HFFc6 (cell line): ENCODE data around the gene CD47. TPM values are rescaled to one million over a fixed set of nuclear protein-coding genes. Genes with fewer than 3 reads are reported as not detected.

ENCODE experiments used
- DNase-seq: peaks from one replicate; pipeline ENCODE4 v3.0.0-alpha.2; 2018
- H3K27ac Mint-ChIP-seq: 2 replicates; pipeline ENCODE4 v1.8.0; 2020; ENCODE audit warnings: mild to moderate bottlenecking, mixed read lengths
- H3K27me3 Mint-ChIP-seq: 2 replicates; pipeline ENCODE4 v1.8.0; 2021; ENCODE audit warnings: mild to moderate bottlenecking, moderate library complexity, mixed read lengths; ENCODE audit not compliant: insufficient read depth
- H3K36me3 Mint-ChIP-seq: 2 replicates; pipeline ENCODE4 v1.8.0; 2021; ENCODE audit warnings: low read depth, mixed read lengths
- H3K4me1 Mint-ChIP-seq: 2 replicates; pipeline ENCODE4 v1.8.0; 2020; ENCODE audit warnings: low read depth, mixed read lengths
- H3K4me3 Mint-ChIP-seq: 2 replicates; pipeline ENCODE4 v1.8.0; 2020; ENCODE audit warnings: mild to moderate bottlenecking, moderate library complexity, mixed read lengths
- H3K9me3 Mint-ChIP-seq: 2 replicates; pipeline ENCODE4 v1.8.0; 2020; ENCODE audit warnings: mild to moderate bottlenecking, mixed read lengths
- total RNA-seq, 6 experiments: library from RNA; stranded (reverse); fragmentation: NEBNext Ultra II Directional; extraction: Animal tissue kit (Norgen Biotek cat#: 25700); gene quantifications; 2 replicates in 1 of 6; 3 replicates in 5 of 6; pipeline ENCODE4 v1.2.3, GENCODE V29; 2021
- TF ChIP-seq, protein P1 (sequence below): fragments of 200-600 bp; sonication (generic); IDR thresholded peaks from 2 replicates; pipeline ENCODE4 v1.5.0; 2021; ENCODE audit warnings: antibody characterized with exemption, mild to moderate bottlenecking

The CD47 gene
- total RNA-seq, 6 experiments from 2014 or later, result 68.3 to 89.5 (median 77.1) TPM

DNA sequence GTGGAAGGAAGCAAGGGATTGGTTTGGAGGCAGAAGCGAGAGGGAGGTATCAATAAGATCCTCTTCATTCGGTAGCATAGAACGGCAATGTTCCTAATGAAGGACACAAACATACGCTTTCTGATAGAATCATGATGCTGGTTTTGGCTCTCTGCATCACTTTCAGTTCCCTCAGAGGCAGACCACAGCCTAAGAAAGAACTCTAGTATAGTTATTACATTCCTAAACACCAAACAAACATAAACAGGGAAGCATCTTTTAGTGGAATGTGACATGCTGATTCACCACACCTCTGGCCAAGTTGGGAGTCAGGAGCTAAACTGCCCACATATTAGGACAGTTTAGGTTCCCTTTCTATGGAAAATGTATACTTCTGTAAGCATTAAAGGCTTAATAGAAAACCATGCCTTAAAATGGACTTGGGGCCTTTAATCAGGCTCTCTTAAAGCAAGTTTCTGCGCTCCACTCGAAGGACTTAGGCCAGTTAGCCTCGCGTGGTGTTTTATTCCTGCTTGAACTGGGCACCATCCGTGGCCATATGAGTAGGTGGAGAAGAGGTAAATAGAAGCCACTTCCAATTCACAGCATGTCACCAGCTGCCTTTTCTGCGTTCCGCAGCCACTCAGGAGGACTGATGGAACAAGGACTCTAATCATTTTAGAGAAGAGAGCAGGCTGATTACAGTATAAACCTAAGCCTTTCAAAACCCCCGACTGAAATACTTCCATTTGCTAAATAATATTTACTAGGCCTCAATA, 53.7 kb downstream of the CD47 start:
- no peak overlapping the region; the same call in 1 of the 2 replicates for H3K27ac Mint-ChIP-seq
- TF ChIP-seq, protein P1, sequence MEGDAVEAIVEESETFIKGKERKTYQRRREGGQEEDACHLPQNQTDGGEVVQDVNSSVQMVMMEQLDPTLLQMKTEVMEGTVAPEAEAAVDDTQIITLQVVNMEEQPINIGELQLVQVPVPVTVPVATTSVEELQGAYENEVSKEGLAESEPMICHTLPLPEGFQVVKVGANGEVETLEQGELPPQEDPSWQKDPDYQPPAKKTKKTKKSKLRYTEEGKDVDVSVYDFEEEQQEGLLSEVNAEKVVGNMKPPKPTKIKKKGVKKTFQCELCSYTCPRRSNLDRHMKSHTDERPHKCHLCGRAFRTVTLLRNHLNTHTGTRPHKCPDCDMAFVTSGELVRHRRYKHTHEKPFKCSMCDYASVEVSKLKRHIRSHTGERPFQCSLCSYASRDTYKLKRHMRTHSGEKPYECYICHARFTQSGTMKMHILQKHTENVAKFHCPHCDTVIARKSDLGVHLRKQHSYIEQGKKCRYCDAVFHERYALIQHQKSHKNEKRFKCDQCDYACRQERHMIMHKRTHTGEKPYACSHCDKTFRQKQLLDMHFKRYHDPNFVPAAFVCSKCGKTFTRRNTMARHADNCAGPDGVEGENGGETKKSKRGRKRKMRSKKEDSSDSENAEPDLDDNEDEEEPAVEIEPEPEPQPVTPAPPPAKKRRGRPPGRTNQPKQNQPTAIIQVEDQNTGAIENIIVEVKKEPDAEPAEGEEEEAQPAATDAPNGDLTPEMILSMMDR, result no peak
- no peaks in the 10 kb centered on the region for H3K9me3 Mint-ChIP-seq
- DNase-seq, result peak; percentile 58
- H3K4me3 Mint-ChIP-seq, result no peak overlapping the region
- H3K36me3 Mint-ChIP-seq, result peaks cover 4% of the 10 kb centered on the region; the same call in 1 of the 2 replicates
- peaks cover 27% of the 10 kb centered on the region for H3K4me1 Mint-ChIP-seq
- H3K27me3 Mint-ChIP-seq, result peaks cover 2% of the 10 kb centered on the region; the same call in 1 of the 2 replicates

GRCh38 chr3:108036401-108036800, 54.4 kb downstream of the CD47 start:
- TF ChIP-seq, protein P1, result no peak
- DNase-seq, result no peak

GRCh38 chr3:108035751-108036150, 55.1 kb downstream of the CD47 start:
- TF ChIP-seq, protein P1, result no peak
- DNase-seq, result no peak
- H3K27me3 Mint-ChIP-seq, result peaks cover 2% of the 10 kb centered on the region; the same call in 1 of the 2 replicates
- H3K36me3 Mint-ChIP-seq, result no peaks in the 10 kb centered on the region
- peaks cover 27% of the 10 kb centered on the region for H3K4me1 Mint-ChIP-seq
- H3K4me3 Mint-ChIP-seq, result no peak overlapping the region
- H3K27ac Mint-ChIP-seq, result no peak overlapping the region
- H3K9me3 Mint-ChIP-seq, result no peaks in the 10 kb centered on the region

More at GRCh38 chr3:108036401-108036800, 54.4 kb downstream of the CD47 start:
- peaks cover 27% of the 10 kb centered on the region for H3K4me1 Mint-ChIP-seq
- no peak overlapping the region for H3K27ac Mint-ChIP-seq
- H3K4me3 Mint-ChIP-seq, result no peak overlapping the region
- no peaks in the 10 kb centered on the region for H3K9me3 Mint-ChIP-seq
- H3K36me3 Mint-ChIP-seq, result no peaks in the 10 kb centered on the region
- H3K27me3 Mint-ChIP-seq, result peaks cover 2% of the 10 kb centered on the region; the same call in 1 of the 2 replicates

DNA sequence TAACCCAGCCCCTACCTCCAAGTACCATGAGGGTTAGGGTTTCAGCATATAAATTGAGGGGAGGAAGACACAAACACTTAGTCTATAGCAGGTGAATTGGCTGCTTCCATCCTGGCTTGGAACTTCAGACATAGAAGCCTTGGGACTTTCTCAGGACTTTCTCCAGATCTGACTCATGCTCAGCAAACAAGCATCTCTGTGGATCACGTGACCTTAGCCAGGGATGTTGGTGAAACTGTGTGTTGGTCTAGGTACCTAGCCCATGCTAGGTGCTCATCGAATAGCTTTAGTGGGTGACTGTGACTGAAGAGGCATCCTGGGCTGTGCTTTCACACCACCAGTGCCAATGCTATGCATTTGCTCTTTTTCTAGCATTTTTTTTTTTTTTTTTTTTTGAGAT, 58.9 kb downstream of the CD47 start:
- peak; percentile 6 for DNase-seq
- no peak overlapping the region for H3K4me3 Mint-ChIP-seq
- no peaks in the 10 kb centered on the region for H3K9me3 Mint-ChIP-seq
- H3K27me3 Mint-ChIP-seq, result peaks cover 2% of the 10 kb centered on the region; the same call in 1 of the 2 replicates
- H3K27ac Mint-ChIP-seq, result no peak overlapping the region
- peaks cover 17% of the 10 kb centered on the region for H3K4me1 Mint-ChIP-seq
- TF ChIP-seq, protein P1, result no peak
- H3K36me3 Mint-ChIP-seq, result no peaks in the 10 kb centered on the region

DNA sequence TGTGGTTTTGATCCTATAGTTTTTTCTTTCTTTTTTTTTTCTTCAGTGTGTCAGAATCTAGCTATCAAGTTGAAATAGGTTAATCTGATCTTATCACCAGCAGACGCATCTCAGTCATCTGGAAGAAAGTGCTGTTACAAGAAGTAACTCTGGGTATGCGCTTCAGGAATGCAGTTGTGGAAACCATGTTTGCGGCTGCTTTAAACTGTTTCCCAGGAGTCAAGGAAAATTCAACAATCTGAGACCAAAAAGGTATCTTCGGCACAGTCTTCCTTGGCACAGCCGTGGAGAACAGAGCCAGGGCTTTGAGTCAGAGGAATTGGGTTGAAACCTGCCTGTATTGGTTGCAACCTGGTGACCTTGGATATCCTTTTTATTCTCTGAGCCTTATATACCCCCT, 59.9 kb downstream of the CD47 start:
- H3K4me3 Mint-ChIP-seq, result no peak overlapping the region
- no peak for DNase-seq
- peaks cover 8% of the 10 kb centered on the region for H3K4me1 Mint-ChIP-seq
- H3K27ac Mint-ChIP-seq, result no peak overlapping the region
- no peaks in the 10 kb centered on the region for H3K27me3 Mint-ChIP-seq
- TF ChIP-seq, protein P1, result no peak
- no peaks in the 10 kb centered on the region for H3K9me3 Mint-ChIP-seq
- H3K36me3 Mint-ChIP-seq, result no peaks in the 10 kb centered on the region
